ENCODE measurements around the gene ZER1. TPM values are rescaled to one million over a fixed set of nuclear protein-coding genes. Genes with fewer than 3 reads are reported as not detected.

ZER1 gene
- total RNA-seq, 3 donors from 2014 or later = 31.2 to 42.9 (median 34.1) TPM

DNA sequence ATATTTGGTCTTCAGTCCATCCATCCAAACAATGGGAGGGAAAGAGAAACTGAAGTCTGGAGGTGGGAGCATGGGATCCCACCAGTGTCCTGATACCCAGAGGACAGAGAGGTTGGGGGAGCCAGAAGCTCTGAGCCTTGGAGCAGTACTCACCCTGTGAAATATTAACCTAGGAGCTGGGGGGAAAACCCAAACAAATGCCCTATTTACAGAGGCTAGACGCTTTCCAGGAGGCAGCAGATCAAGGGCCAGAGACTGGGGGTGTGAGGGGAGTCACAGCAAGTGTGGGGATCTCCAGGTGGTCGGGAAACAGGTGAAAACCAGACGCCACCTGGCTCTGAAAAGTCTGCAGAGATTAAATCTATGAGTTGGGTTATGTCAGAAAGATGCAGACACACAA is 6.2 kb downstream of the ZER1 start:
- H3K9me3 ChIP-seq = no peaks in the 10 kb centered on the region
- no peak overlapping the region for H3K27ac ChIP-seq
- no peak for DNase-seq (ENCODE audit: low spot score in 2 of 2)
- intact Hi-C loops (cut with DNase I; ENCODE audit: low total_unique reads) = no loop called here
- no peaks in the 10 kb centered on the region for H3K27me3 ChIP-seq
- peaks cover 0 to 2% of the 10 kb centered on the region in 2 donors for H3K4me1 ChIP-seq
- H3K4me3 ChIP-seq = no peak overlapping the region
- no peaks in the 10 kb centered on the region for H3K36me3 ChIP-seq
- TF ChIP-seq POLR2A (IDR thresholded peaks at IDR 0.05) (no peak), POLR2AphosphoS5 (IDR thresholded peaks at IDR 0.05) (no peak)
- TF ChIP-seq, protein P1, sequence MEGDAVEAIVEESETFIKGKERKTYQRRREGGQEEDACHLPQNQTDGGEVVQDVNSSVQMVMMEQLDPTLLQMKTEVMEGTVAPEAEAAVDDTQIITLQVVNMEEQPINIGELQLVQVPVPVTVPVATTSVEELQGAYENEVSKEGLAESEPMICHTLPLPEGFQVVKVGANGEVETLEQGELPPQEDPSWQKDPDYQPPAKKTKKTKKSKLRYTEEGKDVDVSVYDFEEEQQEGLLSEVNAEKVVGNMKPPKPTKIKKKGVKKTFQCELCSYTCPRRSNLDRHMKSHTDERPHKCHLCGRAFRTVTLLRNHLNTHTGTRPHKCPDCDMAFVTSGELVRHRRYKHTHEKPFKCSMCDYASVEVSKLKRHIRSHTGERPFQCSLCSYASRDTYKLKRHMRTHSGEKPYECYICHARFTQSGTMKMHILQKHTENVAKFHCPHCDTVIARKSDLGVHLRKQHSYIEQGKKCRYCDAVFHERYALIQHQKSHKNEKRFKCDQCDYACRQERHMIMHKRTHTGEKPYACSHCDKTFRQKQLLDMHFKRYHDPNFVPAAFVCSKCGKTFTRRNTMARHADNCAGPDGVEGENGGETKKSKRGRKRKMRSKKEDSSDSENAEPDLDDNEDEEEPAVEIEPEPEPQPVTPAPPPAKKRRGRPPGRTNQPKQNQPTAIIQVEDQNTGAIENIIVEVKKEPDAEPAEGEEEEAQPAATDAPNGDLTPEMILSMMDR (IDR thresholded peaks at IDR 0.05) = no peak

DNA sequence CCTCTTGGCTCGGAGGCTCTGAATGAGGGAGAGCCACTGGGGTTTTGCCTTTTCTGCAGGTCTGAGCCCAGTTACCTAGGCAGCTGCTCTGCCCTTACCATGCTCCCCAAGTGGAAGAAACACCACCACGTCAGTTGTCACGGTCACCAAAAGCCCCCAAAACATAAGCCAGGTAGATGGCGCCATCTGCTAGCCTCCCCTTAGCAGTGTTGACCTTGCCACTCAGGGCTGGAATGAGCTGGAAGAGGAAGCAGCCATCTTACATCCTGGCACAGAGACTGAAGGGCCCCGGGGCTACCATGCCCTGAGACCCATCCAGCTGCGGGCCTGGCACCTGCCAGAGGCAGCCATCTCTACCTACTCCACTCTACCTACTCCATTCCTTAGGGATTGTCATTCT is 7.4 kb downstream of the ZER1 start:
- Histone ChIP-seq H3K27ac (no peak overlapping the region), H3K4me3 (no peak overlapping the region), H3K9me3 (no peaks in the 10 kb centered on the region), H3K4me1 (no peaks in the 10 kb centered on the region), H3K27me3 (no peaks in the 10 kb centered on the region), H3K36me3 (no peaks in the 10 kb centered on the region)
- no peak for TF ChIP-seq POLR2A (IDR thresholded peaks at IDR 0.05)
- TF ChIP-seq, protein P1 (IDR thresholded peaks at IDR 0.05) = no peak
- no peak for TF ChIP-seq POLR2AphosphoS5 (IDR thresholded peaks at IDR 0.05)
- intact Hi-C loops (cut with DNase I; ENCODE audit: low total_unique reads) = loop anchor here (5.0 kb wide), 1 partner anchor 928 kb away; no protein-coding TSS in a partner anchor
- no peak for DNase-seq (ENCODE audit: low spot score in 2 of 2)

DNA sequence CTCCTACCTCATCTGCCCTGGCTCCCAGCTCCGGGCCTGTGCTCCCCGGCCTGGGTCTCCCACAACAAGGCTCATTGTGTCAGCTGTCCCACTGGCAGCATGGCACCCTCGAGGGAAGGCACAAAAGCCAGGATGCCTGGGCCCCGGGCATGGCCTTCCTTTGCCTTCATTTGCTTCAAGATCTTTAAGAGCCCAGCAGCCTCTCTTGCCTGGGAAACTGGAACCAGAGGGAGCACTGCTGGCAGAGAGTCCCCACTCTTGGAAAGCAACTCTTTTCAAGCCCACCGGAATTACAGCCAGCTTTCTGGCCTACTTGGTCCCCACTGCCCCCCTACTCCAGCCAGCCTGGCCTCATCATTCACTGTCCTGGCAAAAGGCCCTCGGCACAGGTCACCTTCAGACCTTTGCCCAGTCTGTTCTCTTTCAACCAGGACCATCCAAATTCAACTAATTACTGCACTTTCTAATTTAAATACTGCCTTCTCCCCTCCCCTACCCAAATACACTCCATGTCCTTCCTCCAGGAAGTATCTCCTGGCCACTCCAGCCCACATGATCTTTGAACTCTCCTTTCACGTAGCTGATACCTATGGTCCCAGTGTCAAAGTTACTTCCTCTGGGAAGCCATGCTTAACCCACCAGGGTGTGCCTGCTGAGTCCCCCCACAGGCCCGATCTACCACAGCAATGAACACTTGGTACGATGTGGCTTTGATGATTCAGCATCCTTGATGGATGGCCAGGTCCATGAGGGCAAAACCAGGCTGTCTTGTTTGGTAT is 8.9 kb downstream of the ZER1 start:
- Histone ChIP-seq H3K36me3 (no peaks in the 10 kb centered on the region), H3K4me3 (no peak overlapping the region), H3K4me1 (no peaks in the 10 kb centered on the region), H3K27ac (no peak overlapping the region), H3K27me3 (no peaks in the 10 kb centered on the region), H3K9me3 (no peaks in the 10 kb centered on the region)
- TF ChIP-seq, protein P1 (IDR thresholded peaks at IDR 0.05) = no peak
- TF ChIP-seq POLR2AphosphoS5 (IDR thresholded peaks at IDR 0.05) (no peak), POLR2A (IDR thresholded peaks at IDR 0.05) (no peak)
- intact Hi-C loops (cut with DNase I; ENCODE audit: low total_unique reads) = loop anchor here (5.0 kb wide), 1 partner anchor 929 kb away; no protein-coding TSS in a partner anchor
- DNase-seq (ENCODE audit: low spot score in 2 of 2) = no peak

DNA sequence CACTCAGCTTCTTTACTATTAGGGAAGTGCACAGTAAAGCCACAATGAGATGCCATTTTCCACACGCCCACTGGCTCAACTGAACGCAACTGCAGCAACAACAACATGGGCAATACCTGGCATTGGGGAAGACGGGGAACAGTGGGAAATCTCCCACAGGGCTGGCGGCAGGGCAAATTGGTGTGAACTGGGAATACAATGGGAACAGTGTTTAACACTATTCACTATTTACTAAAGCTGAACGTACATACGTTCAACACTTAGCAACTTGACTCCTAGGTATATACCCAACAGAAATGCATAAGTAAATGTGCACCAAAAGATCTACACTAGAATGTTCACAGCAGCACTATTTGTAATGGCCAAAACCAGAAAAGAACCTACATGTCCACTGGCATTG is 14.1 kb downstream of the ZER1 start:
- no peak overlapping the region for H3K4me3 ChIP-seq
- H3K27me3 ChIP-seq = no peaks in the 10 kb centered on the region
- no peaks in the 10 kb centered on the region for H3K9me3 ChIP-seq
- no peaks in the 10 kb centered on the region for H3K4me1 ChIP-seq
- DNase-seq (ENCODE audit: low spot score in 2 of 2) = no peak
- intact Hi-C loops (cut with DNase I; ENCODE audit: low total_unique reads) = no loop called here
- TF ChIP-seq, protein P1 (IDR thresholded peaks at IDR 0.05) = no peak
- TF ChIP-seq POLR2A (IDR thresholded peaks at IDR 0.05) (no peak), POLR2AphosphoS5 (IDR thresholded peaks at IDR 0.05) (no peak)
- H3K36me3 ChIP-seq = peaks cover 8% of the 10 kb centered on the region
- no peak overlapping the region for H3K27ac ChIP-seq

DNA sequence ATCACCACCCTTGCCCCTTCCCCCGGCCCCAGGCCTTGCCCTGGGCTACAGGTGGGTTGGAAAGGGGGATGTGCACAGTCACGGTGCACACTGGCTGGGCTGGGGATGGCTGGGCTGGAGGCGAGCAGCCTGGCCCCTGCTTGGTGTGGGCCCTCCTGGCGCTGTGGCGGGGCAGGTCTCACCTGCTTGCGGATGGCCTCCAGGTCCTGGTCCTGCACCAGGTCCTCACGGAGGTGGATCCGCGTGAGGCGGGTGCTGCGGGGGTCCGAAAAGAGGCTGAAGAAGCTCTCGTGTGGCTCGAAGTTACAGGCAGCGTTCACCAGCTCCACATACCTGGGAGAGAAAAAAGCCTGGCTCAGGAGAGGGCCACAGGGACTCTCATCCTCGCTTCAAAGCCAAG is 18.1 kb downstream of the ZER1 start:
- TF ChIP-seq, protein P1 (IDR thresholded peaks at IDR 0.05) = no peak
- H3K36me3 ChIP-seq = peaks cover 8% of the 10 kb centered on the region
- no peak for DNase-seq (ENCODE audit: low spot score in 2 of 2)
- intact Hi-C loops (cut with DNase I; ENCODE audit: low total_unique reads) = loop anchor here (5.0 kb wide), 1 partner anchor 536 kb away; no protein-coding TSS in a partner anchor
- H3K4me1 ChIP-seq = no peaks in the 10 kb centered on the region
- no peak overlapping the region for H3K27ac ChIP-seq
- no peaks in the 10 kb centered on the region for H3K27me3 ChIP-seq
- no peaks in the 10 kb centered on the region for H3K9me3 ChIP-seq
- no peak overlapping the region for H3K4me3 ChIP-seq

Measured in breast epithelium (tissue), 4 donors.